ENCODE results near the gene CELA3A.

- TF ChIP-seq CTCF (IDR thresholded peaks at IDR 0.05; ENCODE audit: insufficient read depth, low read depth, low read length): no peak
- TF ChIP-seq EZH2 (IDR thresholded peaks at IDR 0.05; ENCODE audit: insufficient read depth, low read length): no peak
These were observed 47.1 kb downstream of the CELA3A start for GRCh38 chr1:22048351-22049192.

All from astrocyte (in vitro differentiated cells and primary cell).